ENCODE measurements around the gene SLC30A10. TPM values are rescaled to one million over a fixed set of nuclear protein-coding genes. Genes with fewer than 3 reads are reported as not detected.

Gene SLC30A10
- not detected in 2 replicates for total RNA-seq

GRCh38 chr1:219927956-219928790 is at the start of gene SLC30A10:
Gene SLC30A10 (minus strand): TSS chr1:219928557. CDS start chr1:219928440, 117 bp downstream.

Other genes starting within 250 kb of the SLC30A10 start
- 79.9 and 85.7 TPM in 2 replicates for gene EPRS1, start 117.9 kb upstream of the SLC30A10 start, total RNA-seq
- gene BPNT1, start 161.2 kb upstream of the SLC30A10 start, total RNA-seq = 26.6 and 28.9 TPM in 2 replicates
- gene IARS2, start 165.6 kb upstream of the SLC30A10 start, total RNA-seq = 110 and 160 TPM in 2 replicates

Data from dermis lymphatic vessel endothelial cell (primary cell).